GM18519 (cell line): ENCODE measurements around the gene EIF4E2.

Experiments used
- ATAC-seq: cut with Tn5 transposase; IDR thresholded peaks from one replicate; pipeline ENCODE4 v1.9.1; 2021; ENCODE audit warnings: mild to moderate bottlenecking, moderate library complexity; ENCODE audit not compliant: unreplicated experiment, low FRiP score

The EIF4E2 gene, protein sequence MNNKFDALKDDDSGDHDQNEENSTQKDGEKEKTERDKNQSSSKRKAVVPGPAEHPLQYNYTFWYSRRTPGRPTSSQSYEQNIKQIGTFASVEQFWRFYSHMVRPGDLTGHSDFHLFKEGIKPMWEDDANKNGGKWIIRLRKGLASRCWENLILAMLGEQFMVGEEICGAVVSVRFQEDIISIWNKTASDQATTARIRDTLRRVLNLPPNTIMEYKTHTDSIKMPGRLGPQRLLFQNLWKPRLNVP

DNA sequence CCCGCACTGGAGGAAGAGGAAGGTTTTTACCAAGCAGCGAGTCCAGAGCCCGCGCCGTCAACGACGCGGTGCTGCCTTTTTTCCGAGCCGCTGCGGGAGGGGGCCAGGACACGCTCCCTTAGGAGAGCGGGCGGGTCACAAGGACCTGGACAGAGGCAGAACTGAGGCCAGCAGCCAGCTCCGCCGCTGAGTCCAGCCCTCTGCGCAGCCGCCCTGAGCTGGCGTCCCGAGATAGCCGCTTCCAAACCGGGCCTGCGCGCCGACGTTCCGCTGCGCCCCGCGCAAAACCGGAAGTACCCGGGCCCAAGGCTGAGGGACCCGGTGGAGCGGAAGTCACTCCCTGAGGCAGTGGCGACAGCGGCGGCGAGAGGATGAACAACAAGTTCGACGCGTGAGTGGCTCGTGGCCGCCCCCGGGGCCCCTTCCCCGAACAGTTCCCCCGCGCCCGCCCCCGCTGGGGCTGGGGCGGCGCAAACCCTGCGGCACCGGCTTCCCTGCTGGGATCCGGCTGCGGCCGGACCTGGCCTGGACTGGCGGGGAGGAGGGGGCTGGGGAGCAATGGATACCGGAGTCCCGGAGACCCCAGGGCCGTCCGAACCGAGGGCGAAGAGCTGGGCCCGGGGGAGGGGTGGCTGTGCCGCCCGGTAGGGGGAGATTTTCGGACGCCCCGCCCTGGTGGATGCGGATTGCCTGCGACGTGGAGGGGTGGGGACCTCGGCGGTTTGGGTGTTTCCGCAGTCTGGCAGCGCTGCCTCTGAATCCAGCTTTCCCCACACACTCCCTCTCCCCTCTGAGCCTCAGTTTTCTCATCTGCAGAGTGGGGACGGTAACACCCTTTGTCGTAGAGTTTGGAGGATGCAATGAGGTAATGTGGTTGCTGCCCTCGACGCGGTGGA, at the start of gene EIF4E2, which contains the start of gene TIGD1:
Gene EIF4E2 (plus strand): TSS at position 336 of the 896 bp plus-strand sequence. CDS start 36 bp downstream, at position 372.
Gene TIGD1 (minus strand): TSS at position 204 of the 896 bp plus-strand sequence. CDS start 675 bp downstream, outside the sequence.
- peak; percentile 91 for ATAC-seq

DNA sequence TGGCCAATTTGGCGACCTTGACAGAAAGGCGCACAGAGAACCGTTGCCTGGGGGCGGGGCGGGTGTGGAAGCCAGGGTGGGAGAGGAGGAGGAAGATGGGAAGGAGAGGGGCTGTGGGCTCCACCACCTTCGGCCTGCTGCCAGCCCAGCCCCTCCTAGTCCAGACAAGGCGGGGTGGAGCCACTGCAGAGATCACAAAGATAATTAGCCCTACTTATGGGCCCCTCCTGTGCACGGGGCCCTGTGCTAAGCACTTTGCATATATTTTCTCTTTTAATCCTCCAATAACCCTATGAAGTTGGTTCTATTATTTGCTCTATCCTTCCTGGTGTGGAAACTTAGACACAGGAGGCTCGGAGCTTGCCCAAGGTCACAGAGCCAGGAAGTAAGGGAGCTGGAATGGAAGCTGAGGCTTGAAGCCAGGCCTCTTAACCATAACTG, 49.1 kb upstream of the EIF4E2 start:
- no peak for ATAC-seq

DNA sequence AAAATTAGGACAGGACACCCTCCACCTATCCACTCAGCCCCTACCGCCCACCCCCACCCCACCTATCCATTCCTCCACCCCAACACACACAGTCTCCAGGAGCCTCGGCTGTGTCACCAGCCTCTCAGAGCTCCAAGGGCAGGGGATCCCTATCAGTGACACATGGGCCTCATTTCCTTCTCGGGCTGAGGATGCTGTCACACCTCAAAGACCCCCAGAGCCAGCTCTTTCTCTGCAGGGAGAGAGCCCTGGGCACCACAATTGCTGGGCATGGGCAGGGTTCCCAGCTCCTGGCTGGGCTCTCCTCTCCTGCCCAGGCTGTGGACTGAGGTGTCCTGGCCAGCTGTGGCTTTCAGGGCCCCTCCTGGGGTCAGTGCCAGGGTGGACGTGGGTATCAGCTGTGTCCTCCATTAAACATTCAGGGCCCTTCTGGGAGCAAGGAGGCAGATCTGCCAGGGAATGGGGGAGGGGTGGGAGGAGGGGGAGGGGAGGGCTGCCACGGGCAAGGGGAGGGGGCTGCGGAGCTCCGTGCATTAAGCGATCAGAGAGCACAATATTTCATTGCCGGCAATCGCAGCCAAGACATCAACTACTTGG, 48.6 kb upstream of the EIF4E2 start:
- ATAC-seq: no peak

DNA sequence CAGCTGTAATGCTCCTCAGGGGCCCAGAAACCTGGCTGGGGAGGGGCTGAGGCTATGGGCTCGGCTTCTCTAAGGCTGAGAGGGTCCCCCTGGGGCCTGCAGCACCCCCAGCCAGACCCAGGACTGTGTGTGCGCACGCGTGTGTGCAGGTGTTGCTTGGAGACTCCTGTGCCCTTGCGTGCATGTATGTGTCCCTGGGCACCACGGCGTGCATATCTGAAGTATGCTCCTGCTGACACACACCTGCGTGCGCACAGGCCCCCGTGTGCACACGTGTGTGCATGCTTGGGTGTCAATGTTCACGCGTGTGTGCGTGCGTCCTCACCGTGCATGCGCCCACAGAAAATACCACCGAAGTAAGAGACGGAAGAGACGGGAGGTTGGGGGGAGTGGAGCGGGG, 48.0 kb upstream of the EIF4E2 start:
- no peak for ATAC-seq

DNA sequence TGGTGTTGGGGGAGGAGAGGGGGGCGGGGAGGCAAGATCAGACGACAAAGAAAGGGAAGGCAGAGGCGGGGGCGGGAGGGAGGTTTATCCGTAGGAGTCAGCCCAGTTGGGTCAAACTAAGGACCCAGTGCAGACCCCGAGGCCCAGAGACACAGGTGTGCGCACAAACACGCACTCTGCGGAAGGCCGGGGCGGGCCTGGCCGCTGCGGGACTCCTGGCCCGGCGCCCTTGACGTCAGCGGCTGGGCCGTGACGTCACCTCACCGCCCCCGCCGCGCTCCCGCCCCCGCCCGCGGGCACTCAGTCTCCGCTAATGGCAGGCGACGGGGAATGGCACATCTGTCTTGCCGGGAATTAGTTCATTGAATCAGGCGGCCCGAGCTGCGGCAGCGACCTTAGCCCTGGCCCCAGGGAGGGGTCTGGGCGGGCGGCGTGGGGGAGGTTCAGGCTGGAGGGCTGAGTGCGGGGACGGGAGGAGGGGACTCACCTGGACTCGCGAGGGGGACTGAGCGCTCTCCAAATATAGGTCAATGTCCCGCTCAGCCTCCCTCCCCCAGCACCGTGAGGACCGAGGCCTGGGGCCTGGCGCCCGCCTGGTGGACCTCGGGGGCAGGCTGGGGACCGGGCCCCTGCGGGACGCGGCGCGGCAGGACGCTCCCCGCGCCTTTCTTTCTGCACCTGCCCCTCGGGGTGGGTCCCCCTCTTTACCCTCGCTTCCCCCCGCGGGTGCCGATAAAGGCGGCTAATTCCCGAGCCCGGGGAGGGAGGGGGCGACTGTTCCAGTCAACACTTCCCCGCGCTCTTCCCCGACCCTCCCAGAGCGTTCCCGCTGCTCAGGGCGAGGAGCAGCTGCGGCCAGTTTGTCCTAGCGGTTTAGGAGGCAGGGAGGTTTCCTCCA, 47.3 kb upstream of the EIF4E2 start:
- ATAC-seq: no peak

DNA sequence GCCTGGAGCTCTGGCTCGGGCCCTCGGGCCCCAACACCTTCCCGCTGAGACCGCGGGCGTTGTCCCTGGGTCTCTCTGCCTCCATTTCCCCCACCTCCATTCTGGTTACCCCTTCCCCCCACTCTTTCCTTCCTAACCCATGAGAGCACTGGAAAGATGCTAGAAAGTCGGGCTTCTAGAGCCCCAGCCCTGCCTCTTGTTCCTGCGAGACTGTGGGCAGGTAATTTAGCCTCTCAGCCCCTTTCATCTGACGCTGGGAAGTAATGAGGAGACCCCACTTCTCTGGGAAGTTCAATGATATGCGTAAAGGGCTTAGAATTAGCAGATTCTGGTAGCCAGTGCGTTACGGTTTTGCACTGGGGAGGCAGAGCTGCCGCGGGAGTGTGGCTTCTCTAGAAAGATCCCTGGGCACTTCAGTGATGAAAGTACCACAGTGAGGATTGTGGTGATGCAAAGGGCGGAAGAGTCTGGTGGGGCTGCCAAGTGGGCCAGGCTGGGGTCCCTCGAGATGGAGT, 46.6 kb upstream of the EIF4E2 start:
- ATAC-seq: no peak

DNA sequence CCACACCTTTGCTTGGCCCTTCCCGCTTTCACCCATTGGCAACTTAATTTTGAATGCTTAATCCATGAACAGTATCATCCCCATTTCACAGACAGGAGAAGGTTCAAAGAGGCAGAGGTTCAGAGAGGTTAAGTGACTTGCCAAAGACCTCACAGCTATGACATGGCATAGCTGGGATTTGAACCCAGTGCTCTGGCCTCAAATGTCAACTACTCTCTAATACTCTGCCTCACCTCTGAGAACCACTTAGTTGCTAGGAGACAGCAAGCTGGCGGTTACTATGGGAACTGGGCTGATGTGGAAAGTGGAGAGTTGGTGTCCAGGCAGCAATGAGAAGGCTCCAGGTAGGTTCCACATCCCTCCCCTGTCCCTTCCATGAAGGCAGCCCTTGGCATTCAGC, 46.1 kb upstream of the EIF4E2 start:
- no peak for ATAC-seq

DNA sequence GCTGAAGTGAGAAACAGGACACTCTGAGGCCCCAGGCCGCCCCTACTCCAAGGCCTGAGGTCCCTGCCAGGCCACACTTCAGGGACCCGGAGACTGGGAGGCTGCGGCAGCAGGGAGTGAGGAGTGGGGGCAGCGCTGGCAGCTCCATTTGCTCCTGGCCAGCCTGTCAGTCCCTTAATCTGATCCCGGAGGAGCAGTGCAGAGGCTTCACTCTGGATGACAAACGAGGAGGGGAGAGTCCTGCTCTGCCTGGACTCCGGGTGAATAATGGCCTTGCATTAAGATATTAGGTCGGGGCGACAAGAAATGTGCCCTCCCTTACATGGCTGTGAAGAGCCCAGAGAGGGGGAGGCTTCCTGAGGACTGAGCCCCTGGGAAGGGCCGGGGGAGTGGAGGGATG, 44.6 kb upstream of the EIF4E2 start:
- ATAC-seq: no peak

DNA sequence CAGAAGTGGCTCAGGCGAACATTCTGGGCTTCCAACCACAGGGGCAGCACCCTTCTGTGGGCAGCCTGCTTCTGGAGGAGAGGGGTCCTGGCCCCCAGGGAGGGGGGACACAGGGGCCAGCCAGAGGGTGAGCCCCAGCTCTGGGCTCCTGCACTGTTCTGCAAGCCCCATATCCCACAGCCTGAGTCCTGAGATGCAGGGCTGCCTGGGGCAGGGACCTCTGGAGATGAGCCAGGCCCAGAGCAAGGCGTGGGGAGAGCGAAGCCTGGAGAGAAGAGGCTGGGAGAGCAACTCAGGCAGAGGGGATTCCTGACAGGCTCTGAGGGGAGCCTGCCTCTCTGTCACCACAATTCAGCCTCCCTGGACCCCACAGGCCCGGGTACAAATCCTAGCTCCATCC, 43.8 kb upstream of the EIF4E2 start:
- ATAC-seq: no peak

DNA sequence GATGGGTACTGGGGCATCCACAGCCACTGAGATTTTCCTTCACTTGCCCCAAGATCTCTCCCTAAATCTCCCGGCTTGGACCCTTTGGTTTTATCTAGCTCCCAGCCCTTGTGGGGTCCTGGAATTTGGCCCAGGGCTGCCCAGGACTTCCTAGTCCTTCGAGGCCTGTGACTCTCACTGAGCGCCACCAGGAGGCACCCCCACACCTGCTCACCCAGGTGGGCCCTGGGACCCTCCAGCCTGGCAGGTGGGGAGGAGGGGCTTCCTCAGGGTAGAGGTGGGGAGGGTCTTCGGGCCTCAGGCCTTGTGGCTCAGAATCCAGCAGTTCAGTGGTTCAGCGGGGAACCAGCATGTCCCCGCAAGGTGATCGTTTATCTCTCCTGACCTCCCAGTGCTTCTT, 42.2 kb upstream of the EIF4E2 start:
- no peak for ATAC-seq

DNA sequence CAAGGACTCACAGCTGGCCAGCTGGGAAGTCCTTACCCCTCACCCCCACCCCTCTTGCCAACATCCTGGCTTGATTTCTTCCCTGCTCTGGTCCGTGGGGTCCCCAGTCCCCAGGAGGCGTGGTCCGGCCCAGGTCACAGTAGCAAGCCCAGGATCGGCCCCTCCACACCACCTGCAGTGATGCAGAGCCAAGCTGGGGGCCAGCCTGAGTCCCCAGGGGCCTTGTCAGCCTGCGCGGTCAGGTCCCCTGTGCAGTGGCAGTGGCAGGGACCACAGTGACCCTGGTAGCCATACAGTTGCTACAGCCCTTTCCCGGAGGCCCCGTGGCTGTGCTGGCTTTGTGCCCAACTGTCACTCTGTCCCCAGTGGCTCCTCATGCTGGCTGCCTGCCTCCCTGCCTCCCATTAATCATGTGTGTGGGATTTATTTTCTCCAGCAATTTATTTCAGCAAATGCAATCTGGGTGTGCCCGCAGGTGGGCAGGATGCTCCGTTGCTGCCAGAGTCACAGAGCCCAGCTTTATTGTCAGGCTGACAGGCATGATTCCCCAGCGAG, 39.1 kb upstream of the EIF4E2 start:
- ATAC-seq: no peak

DNA sequence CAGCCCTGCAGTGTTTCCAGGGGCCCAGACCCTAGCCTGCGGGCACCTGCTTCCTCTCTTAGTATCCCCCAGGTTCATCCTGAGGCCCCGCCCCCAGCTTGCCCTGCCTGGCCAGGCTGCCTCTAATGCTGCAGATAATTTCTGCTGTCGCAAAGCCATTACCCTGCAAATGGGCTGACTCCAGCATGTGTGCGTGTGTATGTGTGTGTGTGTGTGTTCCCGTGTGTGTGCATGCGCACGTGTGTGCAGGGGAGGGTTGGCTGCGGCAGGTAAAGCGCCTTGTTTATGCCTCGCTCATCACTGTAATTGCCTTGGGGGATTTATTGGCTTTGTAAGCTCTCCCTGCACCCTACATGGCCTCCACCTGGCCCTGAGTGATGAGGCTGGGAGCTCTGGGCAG, 37.9 kb upstream of the EIF4E2 start:
- ATAC-seq: no peak

DNA sequence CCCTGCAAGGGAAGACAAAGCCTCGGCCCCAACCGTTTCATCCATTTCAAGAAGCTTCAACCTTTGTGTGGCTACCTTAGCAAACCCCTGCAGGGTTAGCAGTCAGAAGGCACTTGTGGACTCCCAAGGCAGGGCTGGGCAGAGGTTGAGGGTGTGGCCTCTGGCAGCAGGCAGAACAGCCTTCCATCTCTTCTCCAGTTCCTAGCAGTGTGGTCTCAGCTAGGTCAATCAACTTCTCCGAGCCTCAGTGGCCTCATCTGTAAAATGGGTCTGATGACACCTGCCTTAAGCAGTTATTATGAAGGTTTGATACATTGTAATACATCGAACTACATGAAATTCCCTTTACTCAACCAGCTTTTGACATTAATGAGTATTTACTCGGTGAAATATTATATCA, 37.1 kb upstream of the EIF4E2 start:
- no peak for ATAC-seq

DNA sequence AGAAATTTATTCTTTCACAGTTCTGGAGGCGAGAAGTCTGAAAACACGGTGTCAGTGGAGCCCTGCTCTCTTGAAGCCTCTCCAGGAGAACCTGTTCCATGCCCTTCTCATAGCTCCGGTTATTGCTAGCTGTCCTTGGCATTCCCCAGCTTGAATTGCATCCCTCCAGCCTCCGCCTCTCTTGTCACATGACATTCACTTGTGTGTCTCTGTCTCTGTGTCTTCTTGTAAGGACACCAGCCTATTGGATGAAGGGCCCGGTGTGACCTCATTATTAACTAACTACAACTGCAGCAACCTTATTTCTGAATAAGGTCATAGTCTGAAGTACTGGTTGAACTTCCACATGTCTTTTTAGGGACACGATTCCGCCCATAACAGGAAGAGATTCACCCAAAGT, 34.9 kb upstream of the EIF4E2 start:
- ATAC-seq: no peak

DNA sequence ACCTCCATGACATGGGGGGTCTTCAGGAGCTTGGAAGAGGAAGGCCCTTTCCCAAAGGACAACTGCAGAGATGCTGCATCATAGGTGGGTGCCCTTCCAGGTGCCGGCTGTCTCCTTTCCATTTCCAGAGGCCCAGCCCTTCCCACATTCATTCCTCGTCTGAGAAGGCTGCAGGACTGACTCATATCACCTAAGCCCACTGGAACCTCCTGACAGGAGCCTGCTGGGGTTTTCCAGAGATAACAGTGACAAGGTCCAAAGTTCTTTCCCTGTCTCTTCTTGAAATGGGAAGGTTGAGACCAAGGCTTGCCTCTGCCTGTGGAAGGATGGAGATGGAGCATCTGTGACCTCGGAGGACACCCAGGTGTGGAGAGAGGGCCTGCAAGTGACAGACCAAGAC, 33.9 kb upstream of the EIF4E2 start:
- no peak for ATAC-seq

DNA sequence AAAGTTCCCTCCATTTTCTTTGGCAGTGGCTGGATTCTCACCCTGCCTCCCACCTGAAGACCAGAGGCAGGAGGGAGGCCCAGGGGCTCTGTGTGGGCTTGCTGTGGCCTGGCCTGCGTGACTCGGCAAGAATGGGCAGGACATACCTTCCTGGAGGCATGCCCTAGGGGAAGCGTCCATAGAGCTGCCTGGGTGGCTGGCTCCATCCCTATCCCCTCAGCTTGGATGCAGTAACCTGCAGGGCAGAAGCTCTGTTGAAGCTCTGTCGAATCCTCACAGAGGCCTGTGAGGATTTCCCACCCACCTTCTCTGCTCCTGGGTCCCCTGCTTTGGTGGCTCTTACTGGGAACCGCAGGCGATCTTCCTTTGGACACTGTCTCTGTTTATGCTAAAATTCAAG, 31.6 kb upstream of the EIF4E2 start:
- ATAC-seq: no peak

DNA sequence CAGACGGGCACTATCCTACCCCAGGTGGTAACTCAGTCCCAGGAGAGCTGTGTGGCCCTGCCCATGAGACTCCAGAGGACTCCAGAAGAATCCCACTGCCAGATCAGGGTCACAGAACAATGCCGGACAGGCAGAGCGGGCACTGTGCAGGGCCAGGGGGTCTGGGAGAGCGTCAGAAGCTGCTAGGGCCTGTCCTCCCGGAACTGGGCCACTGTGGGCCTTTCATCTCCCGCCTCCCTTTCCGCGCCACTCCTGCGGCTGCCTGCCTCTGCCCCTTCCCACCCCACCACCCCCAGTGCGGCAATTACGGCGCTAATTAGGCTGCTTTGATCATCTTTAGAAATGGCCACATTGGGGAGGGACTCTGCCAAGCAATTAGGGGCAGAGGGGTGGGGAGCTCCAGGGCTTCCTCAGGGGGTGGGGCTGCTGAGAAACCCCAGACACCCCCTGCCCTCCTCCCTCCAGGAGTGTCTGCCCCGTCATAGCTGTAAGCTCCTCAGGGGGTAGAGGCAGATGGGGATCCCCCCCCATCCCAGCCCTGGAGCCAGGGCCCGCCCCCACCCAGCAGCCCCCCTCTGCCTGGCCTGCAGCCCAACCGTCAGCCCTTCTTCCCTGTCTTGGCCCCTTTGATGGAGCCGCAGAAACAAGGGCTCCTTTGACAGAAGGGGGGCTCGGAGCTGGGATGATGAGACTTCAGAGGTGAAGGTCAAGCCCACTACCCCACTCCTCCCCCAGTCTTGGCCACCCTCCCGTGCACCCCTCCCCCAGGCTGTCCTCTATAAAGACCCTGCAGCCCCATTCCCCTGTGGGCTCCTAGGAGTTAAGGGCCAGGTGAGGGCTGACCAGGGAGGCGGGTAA, 30.7 kb upstream of the EIF4E2 start, which contains the start of gene PRSS56:
Gene PRSS56 (plus strand): TSS at position 808 of the 858 bp plus-strand sequence. CDS start 211 bp downstream, outside the sequence.
- ATAC-seq: no peak

DNA sequence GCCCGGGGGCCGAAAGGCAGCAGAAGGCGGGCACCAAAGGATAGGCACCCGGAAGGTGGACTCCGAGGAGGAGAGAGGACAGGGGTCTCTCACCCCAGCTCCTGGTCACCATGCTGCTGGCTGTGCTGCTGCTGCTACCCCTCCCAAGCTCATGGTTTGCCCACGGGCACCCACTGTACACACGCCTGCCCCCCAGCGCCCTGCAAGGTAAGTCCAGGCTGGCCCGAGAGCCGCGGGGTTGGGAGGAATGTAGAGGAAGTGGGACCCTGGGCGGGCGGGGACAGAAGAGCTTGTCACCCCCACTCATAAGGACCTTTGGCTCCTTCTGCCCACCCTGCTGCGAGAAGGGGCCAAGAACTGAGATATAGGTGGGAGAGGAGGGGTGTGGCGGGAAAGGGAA, 30.0 kb upstream of the EIF4E2 start:
- ATAC-seq: no peak

DNA sequence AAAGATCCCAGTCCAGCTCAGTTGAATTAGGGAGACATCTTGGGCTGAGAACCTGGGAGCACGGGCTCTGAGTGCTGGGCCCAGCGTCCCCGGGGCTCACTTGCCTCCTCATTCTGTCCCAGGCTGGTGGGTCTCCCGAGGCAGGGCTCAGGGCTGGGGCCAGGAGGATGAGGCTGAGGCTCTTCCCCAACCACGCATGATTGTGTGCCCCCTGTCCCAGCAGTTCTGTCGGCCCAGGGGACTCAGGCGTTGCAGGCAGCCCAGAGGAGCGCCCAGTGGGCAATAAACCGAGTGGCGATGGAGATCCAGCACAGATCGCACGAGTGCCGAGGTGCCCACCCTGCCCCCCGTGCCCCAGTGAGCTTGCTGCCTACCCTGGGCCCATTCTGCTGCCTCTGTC, 29.4 kb upstream of the EIF4E2 start:
- ATAC-seq: no peak
